Activated T-cell treated with anti-CD3 and anti-CD28 coated beads for 48 hours (primary cell): Measurements from ENCODE around the gene OS9.

Experiments
- DNase-seq: peaks from one replicate; pipeline ENCODE4 v3.0.0-alpha.2; 2020; ENCODE audit warnings: low read depth

OS9 gene

GRCh38 chr12:57723630-57723962 is 29.7 kb downstream of the OS9 start:
- no peak for DNase-seq

- no peak for DNase-seq
These were observed 30.3 kb downstream of the OS9 start for GRCh38 chr12:57724003-57724935.

DNA sequence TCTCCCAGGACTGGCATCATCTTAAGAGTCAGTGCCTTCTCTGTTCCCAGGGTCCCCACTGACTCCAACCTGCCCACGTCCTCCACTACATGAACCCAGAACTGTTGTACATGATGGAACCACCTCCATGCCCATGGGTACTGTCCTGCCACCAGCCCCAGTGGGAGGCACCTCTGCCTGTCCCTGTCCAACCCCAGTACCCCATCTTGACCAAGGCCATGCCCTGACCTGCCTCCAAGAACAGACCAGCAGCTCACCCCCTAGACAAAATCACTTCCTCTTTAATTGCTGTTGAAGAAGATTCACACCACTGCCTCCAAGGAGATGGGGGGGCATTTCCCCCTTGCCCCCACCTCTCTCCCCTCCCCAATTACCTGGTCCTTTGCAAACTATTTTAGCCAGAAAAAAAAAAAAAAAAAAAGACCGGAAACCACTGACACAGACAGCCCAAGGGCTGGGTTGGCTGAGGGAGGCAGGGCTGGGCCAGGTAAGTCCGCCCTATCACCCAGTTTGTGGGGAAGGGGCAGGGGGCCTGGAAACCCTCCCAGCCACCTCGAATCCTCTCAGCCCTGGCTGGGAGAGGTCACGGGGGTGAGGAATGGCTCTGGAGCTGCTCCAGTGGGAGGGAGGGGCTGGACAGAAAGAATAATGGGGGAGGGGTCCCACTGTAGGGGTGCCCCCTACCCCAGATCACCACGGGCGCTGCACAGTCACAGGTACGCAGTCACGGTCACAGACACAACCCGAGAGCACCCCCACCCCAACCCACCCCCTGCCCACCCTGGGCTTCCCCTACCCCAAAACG is 31.2 kb downstream of the OS9 start:
- DNase-seq: no peak

- no peak for DNase-seq
These were observed 31.9 kb downstream of the OS9 start for GRCh38 chr12:57725851-57726150.

GRCh38 chr12:57726151-57726883 is 32.4 kb downstream of the OS9 start:
- peak; percentile 19 for DNase-seq

- DNase-seq: no peak
These were observed 33.2 kb downstream of the OS9 start for GRCh38 chr12:57726884-57727757.

- no peak for DNase-seq
These were observed 33.9 kb downstream of the OS9 start for GRCh38 chr12:57727758-57728395.

DNA sequence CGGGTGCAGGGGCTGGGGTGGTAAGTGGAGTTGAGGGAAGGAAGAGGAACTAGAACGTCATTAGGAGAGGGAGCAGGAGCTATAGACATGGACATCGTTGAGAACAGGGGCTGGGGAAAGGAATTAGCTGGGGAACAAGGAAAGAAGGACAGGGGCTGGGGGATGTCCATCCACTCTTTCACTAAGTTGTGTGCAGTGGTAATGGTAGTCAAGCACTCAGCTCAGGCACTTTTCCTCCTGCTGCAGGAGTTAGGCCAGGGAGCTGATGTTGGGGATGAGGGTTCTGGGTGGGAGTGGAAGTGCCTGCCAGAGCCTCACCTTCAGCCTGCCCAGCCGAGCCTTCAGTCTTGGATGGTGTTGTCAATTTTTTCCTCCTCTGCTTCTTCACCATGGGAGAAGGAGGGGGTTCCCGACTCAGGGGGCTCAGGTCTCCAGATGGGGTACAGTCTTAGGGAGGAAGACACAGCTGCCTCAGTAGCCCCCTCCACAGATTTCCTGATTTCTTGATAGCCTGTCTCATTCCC is 35.5 kb downstream of the OS9 start:
- no peak for DNase-seq

GRCh38 chr12:57730336-57731067 is 36.6 kb downstream of the OS9 start:
- DNase-seq: no peak

GRCh38 chr12:57731411-57732080 is 37.6 kb downstream of the OS9 start:
- DNase-seq: no peak

DNA sequence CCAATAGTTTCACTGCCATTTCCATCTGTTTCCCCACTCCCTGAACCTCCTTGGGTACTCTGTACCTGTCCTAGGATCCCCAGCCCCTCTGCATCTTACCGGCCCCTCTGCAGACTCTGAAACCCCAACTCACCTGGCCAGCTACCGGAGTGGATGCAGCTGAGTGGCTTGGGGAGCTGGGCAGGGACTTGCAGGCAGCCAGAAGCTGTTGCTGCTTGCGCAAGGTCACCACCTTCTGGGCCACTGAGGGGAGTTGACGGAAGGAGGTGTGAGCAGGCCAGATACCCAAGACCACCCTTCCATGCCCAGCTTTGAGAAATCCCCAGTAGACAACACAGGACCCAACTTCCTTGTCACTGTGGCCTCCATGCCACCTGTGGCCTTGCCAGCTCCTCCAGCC is 38.3 kb downstream of the OS9 start:
- no peak for DNase-seq

DNA sequence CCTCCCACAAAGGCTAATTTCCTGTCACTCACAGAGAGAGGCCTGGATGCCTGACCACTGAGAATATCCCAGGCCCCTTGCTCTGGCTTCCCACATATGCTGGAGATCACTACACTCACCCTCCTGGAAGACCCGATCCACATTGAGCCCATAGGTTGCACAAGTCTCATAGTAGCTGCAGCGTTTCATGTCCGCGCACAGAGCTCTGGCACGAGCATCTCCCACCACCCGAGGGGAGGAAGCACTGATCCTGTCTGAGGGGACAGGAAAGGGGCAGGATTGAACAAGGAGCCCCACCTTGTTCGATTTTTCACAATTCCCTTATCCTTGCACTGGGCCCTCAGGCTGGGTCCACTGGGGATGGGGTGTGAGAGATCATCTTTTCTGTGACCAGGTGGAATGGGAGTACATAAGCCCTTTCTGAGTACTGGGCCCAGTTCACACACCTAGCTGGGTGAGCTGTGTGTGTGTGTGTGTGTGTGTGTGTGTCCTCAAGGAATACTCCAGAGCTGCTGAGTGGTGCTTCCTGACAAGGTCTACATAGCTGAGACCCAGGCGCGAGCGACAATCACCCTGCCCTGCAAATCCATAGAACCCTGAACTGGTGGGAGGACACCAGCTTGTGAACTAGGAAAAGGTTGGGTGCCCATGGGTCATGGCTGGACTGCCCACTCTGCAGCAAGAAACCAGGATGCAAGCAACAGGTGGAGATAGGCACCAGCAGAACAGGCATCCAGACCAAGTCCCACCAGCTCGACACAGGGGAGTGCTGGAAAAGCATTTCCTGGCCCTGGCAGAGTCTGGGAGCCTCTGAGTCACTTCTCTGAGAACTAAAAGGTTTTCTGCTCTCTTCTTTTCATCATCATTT is 39.0 kb downstream of the OS9 start:
- no peak for DNase-seq

DNA sequence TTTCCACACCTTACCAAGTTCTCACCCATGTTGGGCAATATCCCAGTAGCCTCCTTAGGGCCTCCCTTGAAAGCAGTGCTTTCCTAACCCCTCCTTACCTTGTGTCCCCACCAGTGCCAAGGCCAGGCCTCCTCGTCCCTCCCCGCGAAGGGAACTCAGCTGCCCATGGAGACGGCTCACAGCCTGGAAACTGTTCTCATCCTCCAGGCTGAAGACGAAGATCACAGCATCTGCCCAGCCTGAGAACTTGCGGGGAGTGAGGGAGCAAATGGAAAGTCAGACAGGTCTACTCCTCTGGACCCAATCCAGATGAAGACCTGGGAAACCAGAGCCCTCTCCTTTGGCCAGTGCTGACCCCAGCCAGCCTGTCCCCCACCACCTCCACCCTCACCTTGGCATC is 40.0 kb downstream of the OS9 start:
- DNase-seq: no peak

DNA sequence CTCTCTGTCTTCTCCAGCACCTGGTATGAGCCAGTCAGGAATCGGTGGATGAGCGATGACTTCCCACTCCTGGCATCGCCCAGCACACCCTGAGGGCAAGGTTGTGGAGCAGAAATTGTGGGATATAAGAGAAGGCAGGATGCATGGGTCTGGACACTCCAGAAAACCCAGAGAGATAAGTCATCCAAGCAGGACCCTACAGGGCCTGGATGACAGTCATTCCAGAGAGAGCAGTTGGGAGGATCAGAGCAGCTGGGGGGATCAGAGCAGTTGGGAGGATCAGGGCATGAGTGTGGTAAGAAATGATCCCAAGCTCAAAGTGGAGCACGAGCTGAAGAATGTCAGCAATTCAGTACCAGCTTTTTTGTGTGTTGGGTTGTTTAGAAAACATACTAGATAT is 40.7 kb downstream of the OS9 start:
- no peak for DNase-seq

DNA sequence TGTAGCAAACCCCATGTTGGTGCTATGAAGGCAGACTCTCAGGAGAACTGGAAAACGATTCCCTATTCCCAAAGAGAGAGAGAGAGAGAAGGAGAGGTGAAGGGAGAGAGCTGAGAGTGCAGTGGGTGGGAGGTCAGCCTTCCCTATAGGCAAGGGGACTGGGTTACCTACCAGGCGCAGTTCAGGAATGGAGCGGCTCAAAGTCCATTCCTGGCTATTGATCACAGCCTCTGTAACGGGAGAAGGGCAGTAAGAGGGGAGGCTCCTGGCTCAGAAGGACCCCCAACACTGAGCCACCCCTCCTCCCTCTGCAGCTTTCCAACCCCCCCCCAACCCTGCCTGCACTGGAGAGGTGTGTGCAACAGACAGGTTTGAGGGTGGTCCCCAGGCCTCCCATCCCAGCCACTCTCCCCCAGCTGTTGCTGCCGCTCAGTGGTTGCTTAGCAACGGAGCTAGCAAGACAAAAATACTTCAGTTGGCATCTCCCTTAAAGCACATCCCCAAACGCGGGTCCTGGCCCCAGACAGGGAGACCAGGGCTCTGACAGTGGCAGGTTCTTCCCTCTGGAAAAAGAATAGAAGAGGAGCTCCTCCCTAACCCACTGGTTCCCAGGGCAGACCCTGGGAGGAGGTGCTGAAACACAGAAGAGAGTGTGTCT is 41.4 kb downstream of the OS9 start:
- DNase-seq: no peak

DNA sequence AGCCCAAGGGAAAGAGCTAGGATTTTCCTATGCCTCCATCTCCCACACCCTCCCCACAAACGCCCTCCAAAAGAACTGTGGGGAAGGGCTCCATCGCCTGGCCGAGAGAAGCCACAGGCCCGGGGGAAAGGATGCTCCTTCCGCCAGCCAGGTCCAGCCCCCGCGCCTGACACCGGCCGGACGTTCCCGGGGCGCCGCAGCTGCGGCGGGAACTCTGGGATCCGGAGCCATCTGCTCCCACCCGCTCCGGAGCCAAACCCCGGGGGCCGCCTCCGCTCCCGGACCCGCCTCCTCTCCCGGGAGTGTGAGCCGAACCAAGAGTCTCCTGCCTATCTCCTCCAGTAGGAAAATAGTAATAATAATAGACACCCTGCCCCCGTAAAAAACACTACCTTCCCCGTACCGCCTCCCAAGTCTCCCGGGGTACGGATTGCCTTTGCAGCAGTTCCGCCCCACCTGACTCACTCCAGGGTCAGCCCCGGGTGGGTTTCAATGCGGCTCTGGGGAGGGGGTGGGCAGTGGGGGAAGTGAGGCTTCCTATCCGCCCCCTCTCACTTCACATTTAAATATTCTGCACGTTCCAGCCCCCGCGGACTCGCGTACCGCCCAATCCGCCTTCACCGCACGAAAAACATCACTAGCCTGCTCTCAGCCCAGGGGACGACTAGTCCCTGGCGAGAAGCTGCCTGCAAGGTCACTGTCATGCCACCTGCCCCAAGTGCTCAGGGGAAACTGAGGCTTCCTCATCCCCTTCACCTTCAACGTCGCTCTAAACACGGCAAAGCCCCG is 42.2 kb downstream of the OS9 start:
- DNase-seq: no peak

GRCh38 chr12:57736741-57737466 is 43.0 kb downstream of the OS9 start:
- DNase-seq: no peak
